Heart right ventricle (tissue), 16 donors: ENCODE measurements around the gene PTPRU. TPM values are rescaled to one million over a fixed set of nuclear protein-coding genes. Genes with fewer than 3 reads are reported as not detected.

Source experiments
- ATAC-seq, 8 donors: fragments of 200-7000 bp; cut with Tn5 transposase; one replicate each; pipeline ENCODE4 v1.9.1; 2020; ENCODE audit warnings: mild to moderate bottlenecking in 8 of 8, moderate library complexity in 8 of 8, moderate number of reproducible peaks in 1 of 8
- DNase-seq, 2 donors: peaks; one replicate each; pipeline ENCODE4 v3.0.0-alpha.2; 2020
- H3K27ac ChIP-seq, 10 donors: fragments of 200-600 bp; sonication (generic) in 2 of 10; one replicate each; pipeline versions ENCODE4 v1.5.0 to v1.8.0; 2020 to 2022; ENCODE audit warnings: mild to moderate bottlenecking in 3 of 10
- H3K27me3 ChIP-seq, 7 donors: fragments of 200-600 bp; one replicate each; pipeline ENCODE4 v1.8.0; 2021 to 2022; ENCODE audit warnings: mild to moderate bottlenecking in 2 of 7
- H3K36me3 ChIP-seq, 9 donors: fragments of 200-600 bp; sonication (generic) in 1 of 9; one replicate each; pipeline versions ENCODE4 v1.5.0 to v1.8.0; 2020 to 2022; ENCODE audit warnings: mild to moderate bottlenecking in 2 of 9
- H3K4me1 ChIP-seq, 9 donors: fragments of 200-600 bp; sonication (generic) in 1 of 9; one replicate each; pipeline versions ENCODE4 v1.5.0 to v1.8.0; 2020 to 2022; ENCODE audit warnings: mild to moderate bottlenecking in 4 of 9
- H3K4me3 ChIP-seq, 10 donors: fragments of 200-600 bp; sonication (generic) in 2 of 10; one replicate each; pipeline versions ENCODE4 v1.5.0 to v1.8.0; 2020 to 2022; ENCODE audit warnings: mild to moderate bottlenecking in 7 of 10, moderate library complexity in 2 of 10
- H3K9me3 ChIP-seq, 11 donors: fragments of 200-600 bp in 10 of 11; sonication (generic) in 2 of 11; one replicate each; pipeline versions ENCODE4 v1.5.0 to v1.8.0; 2013 to 2022; ENCODE audit warnings: mild to moderate bottlenecking in 2 of 11, control low read depth in 1 of 11, moderate library complexity in 1 of 11
- CTCF ChIP-seq, 9 donors: fragments of 200-600 bp; sonication (generic) in 2 of 9; IDR thresholded peaks; one replicate each; pipeline versions ENCODE4 v1.5.0 to v1.8.0; 2021 to 2022; ENCODE audit warnings: antibody characterized with exemption in 9 of 9, mild to moderate bottlenecking in 5 of 9, moderate library complexity in 1 of 9
- WGBS, 2 donors: extraction: QIAGEN DNeasy Blood & Tissue Kit; methylation state at CpG; one replicate each; pipeline ENCODE4 v1.1.7; 2013; ENCODE audit warnings: inconsistent platforms in 1 of 2; 5-methylcytosine and 5-hydroxymethylcytosine counted together
- intact Hi-C, 10 donors: fragments of 100-400 bp; cut with DNase I; formaldehyde crosslinking; loops; one replicate each; pipeline versions ENCODE4 v1.11.1 to v1.14.2; 2022
- polyA plus RNA-seq, 2 donors: library from polyadenylated mRNA; stranded (reverse); fragments of 200-250 nt; gene quantifications; one replicate each; pipeline ENCODE4 v1.2.3, GENCODE V29; 2013
- total RNA-seq, 10 donors: library from RNA; stranded (reverse); fragmentation: NEBNext Ultra II Directional in 3 of 10; extraction: Animal tissue kit (Norgen Biotek cat#: 25700) in 3 of 10; gene quantifications; one replicate each; pipeline versions ENCODE4 v1.2.1 to v1.2.4, GENCODE V29; 2021 to 2023
- donor health status: Arrhythmogenic right ventricular cardiomyopathy.
- donor health status: ischemic (EF 13 %, LVEDD 7.1; RV severe dilation, severe dysfunction).
- donor health status: healthy with polysubstance abuse.
- donor health status: DM: no; HTN: yes; CAD: no.
- donor health status: DM: no; HTN: no; CAD: no.
- donor health status: ischemic (EF 25% LVEDD 6.9; RV normal size, moderate dysfunction).
- donor health status: ischemic (EF 25% LVEDD 5.7; RV mildly dilated, moderate dysfunction).
- donor health status: healthy.
- donor health status: DM: yes; HTN: yes; CAD: no.
- donor health status: Ischemic cardiomyopathy.
- donor health status: ischemic (EF 35%, LVEDD 5.7; RV mildly dilated, moderate dysfunction).
- donor health status: nonischemic (EF 11% LVEDD 7.7; RV severe dilation, severe dysfunction).
- donor health status: DM: yes; HTN: yes; CAD: no.
- donor health status: PGD.
- donor health status: ischemic (EF 29% LVEDD 5.4; RV normal size, mild dysfunction).
- donor health status: nonischemic (EF 23%, LVEDD 6.1; RV moderate dilation, normal function).

Gene PTPRU
- total and polyA plus RNA-seq, 12 donors, result 8.6 to 29.8 (median 14.5) TPM

GRCh38 chr1:29239142-29239541 lies 2.8 kb downstream of the PTPRU start:
- no peak for TF ChIP-seq CTCF (IDR thresholded peaks at IDR 0.05)
- H3K9me3 ChIP-seq, result no peaks in the 10 kb centered on the region
- H3K27ac ChIP-seq, result no peak overlapping the region
- H3K4me1 ChIP-seq, result peaks cover 5 to 26% (median 19%) of the 10 kb centered on the region in 9 donors
- 65 to 66% methylated on average over 7 of the region's 7 CpGs for WGBS, 2 donors
- H3K27me3 ChIP-seq, result peaks cover 0 to 51% (median 0%) of the 10 kb centered on the region in 7 donors
- no peak overlapping the region for H3K4me3 ChIP-seq
- no peaks in the 10 kb centered on the region for H3K36me3 ChIP-seq
- ATAC-seq (no peak), DNase-seq (no peak)
- intact Hi-C loops, result loop anchor here in 9 of 10 donors (5.0 to 10.0 kb wide), 15 partner anchors 466 to 1676 kb away; no protein-coding TSS in a partner anchor

- H3K27me3 ChIP-seq, result peaks cover 0 to 46% (median 0%) of the 10 kb centered on the region in 7 donors
- 40 to 43% methylated on average over 4 of the region's 4 CpGs for WGBS, 2 donors
- DNase-seq (no peak), ATAC-seq (no peak)
- no peak overlapping the region for H3K27ac ChIP-seq
- H3K9me3 ChIP-seq, result no peaks in the 10 kb centered on the region
- H3K4me1 ChIP-seq, result peaks cover 5 to 26% (median 19%) of the 10 kb centered on the region in 9 donors
- intact Hi-C loops, result loop anchor here in 4 of 10 donors (5.0 to 10.0 kb wide), 5 partner anchors 94 to 1464 kb away; no protein-coding TSS in a partner anchor
- no peaks in the 10 kb centered on the region for H3K36me3 ChIP-seq
- no peak overlapping the region for H3K4me3 ChIP-seq
- peak in 4 of 9 donors; percentile 7 to 15 (median 13) for TF ChIP-seq CTCF (IDR thresholded peaks at IDR 0.05)
Measured at GRCh38 chr1:29240400-29240837, 4.1 kb downstream of the PTPRU start.

- DNase-seq, result no peak
- Histone ChIP-seq H3K4me1 (peaks cover 5 to 24% (median 18%) of the 10 kb centered on the region in 9 donors), H3K36me3 (no peaks in the 10 kb centered on the region), H3K4me3 (no peak overlapping the region), H3K27me3 (peaks cover 0 to 41% (median 0%) of the 10 kb centered on the region in 7 donors), H3K27ac (no peak overlapping the region), H3K9me3 (no peaks in the 10 kb centered on the region)
- 79 to 80% methylated on average over 2 of the region's 2 CpGs for WGBS, 2 donors
- no peak for TF ChIP-seq CTCF (IDR thresholded peaks at IDR 0.05)
- intact Hi-C loops, result loop anchor here in 4 of 10 donors (5.0 to 10.0 kb wide), 5 partner anchors 94 to 1464 kb away; no protein-coding TSS in a partner anchor
- no peak for ATAC-seq
Measured at GRCh38 chr1:29240986-29241385, 4.7 kb downstream of the PTPRU start.

GRCh38 chr1:29243023-29243870 lies 6.9 kb downstream of the PTPRU start:
- Histone ChIP-seq H3K4me3 (no peak overlapping the region), H3K36me3 (no peaks in the 10 kb centered on the region), H3K4me1 (peaks cover 0 to 8% (median 3%) of the 10 kb centered on the region in 9 donors), H3K27me3 (peaks cover 0 to 23% (median 0%) of the 10 kb centered on the region in 7 donors), H3K9me3 (no peaks in the 10 kb centered on the region), H3K27ac (no peak overlapping the region)
- WGBS, 2 donors, result 74 to 79% methylated on average over 16 of the region's 16 CpGs
- ATAC-seq (no peak), DNase-seq (no peak)
- TF ChIP-seq CTCF (IDR thresholded peaks at IDR 0.05), result no peak
- intact Hi-C loops, result loop anchor here in 4 of 10 donors (5.0 to 10.0 kb wide), 5 partner anchors 92 to 1462 kb away; no protein-coding TSS in a partner anchor
